Measurements from ENCODE around the gene TRHDE.

DNA sequence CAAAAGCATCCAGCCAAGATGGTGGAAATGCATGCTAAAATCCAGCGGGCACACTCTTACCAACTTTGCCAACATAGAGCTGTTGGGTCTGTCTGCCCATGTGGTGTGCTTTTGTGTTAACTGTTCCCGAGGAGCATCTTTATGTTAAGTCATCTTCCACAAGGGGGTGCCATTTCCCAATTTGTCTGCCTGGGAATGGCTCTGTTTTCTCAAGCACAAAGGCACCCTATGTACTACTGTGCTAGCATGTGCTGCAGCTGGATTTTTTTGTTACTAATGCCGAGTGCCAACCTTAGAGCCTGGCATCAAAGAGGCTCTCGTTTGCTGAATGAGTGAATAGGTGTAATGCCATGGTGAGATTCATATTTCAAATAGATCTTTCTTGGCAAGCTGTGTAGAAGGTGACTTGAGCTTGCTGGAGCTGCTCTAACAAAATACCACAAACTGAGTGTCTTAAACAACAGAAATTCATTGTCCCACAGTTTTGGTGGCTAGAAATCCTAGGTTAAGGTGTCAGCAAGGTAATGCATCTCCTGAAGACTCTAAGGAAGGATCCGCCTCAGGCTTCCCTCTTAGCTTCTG is 74.3 kb downstream of the TRHDE start:
- TF ChIP-seq CTCF (IDR thresholded peaks at IDR 0.05; ENCODE audit: insufficient read depth, low read length, poor library complexity, severe bottlenecking) (no peak), EZH2phosphoT487 (conservative IDR thresholded peaks at IDR 0.05; ENCODE audit: low read length) (no peak)

Measured in SU-DHL-6 (cell line).